HG03460 (cell line): ENCODE results near the gene SLC29A3.
"Not testable (repeated sequence)": the region's sequence is repeated elsewhere in the genome, so short reads cannot be mapped to it uniquely, and the experiment has no call there.

Source experiments
- ATAC-seq: cut with Tn5 transposase; IDR thresholded peaks from one replicate; pipeline ENCODE4 v1.9.1; 2021; ENCODE audit not compliant: unreplicated experiment

The SLC29A3 gene

GRCh38 chr10:71319042-71319799 lies at the start of gene SLC29A3:
TSS of gene SLC29A3 (plus strand) at chr10:71319259. CDS start at chr10:71319310, 51 bp downstream.
- no peak for ATAC-seq

GRCh38 chr10:71269301-71270288 lies 49.5 kb upstream of the SLC29A3 start:
- no peak for ATAC-seq

- ATAC-seq, result no peak
Measured at GRCh38 chr10:71270301-71271220, 48.5 kb upstream of the SLC29A3 start.

GRCh38 chr10:71271662-71272055 lies 47.4 kb upstream of the SLC29A3 start:
- ATAC-seq, result no peak

GRCh38 chr10:71272056-71272771 lies 46.8 kb upstream of the SLC29A3 start:
- no peak for ATAC-seq

GRCh38 chr10:71272974-71273373 lies 46.1 kb upstream of the SLC29A3 start:
- ATAC-seq, result not testable (repeated sequence)

- no peak for ATAC-seq
Measured at GRCh38 chr10:71273506-71273905, 45.6 kb upstream of the SLC29A3 start.

GRCh38 chr10:71274901-71275796 lies 43.9 kb upstream of the SLC29A3 start:
- no peak for ATAC-seq

GRCh38 chr10:71276873-71277272 lies 42.2 kb upstream of the SLC29A3 start:
- no peak for ATAC-seq

GRCh38 chr10:71277914-71278665 lies 41.0 kb upstream of the SLC29A3 start:
- ATAC-seq, result no peak

GRCh38 chr10:71278691-71279588 lies 40.1 kb upstream of the SLC29A3 start:
- no peak for ATAC-seq

- ATAC-seq, result no peak
Measured at GRCh38 chr10:71279590-71280170, 39.4 kb upstream of the SLC29A3 start.

GRCh38 chr10:71280216-71280615 lies 38.8 kb upstream of the SLC29A3 start:
- no peak for ATAC-seq

- no peak for ATAC-seq
Measured at GRCh38 chr10:71280825-71281224, 38.2 kb upstream of the SLC29A3 start.

GRCh38 chr10:71281646-71282322 lies 37.3 kb upstream of the SLC29A3 start:
- no peak for ATAC-seq

- no peak for ATAC-seq
Measured at GRCh38 chr10:71282323-71282680, 36.8 kb upstream of the SLC29A3 start.

- ATAC-seq, result no peak
Measured at GRCh38 chr10:71283410-71283809, 35.6 kb upstream of the SLC29A3 start.
